GM18858 (cell line): ENCODE results near the gene DGKQ.

Experiments used
- ATAC-seq: cut with Tn5 transposase; IDR thresholded peaks from one replicate; pipeline ENCODE4 v1.9.1; 2021; ENCODE audit not compliant: unreplicated experiment

DGKQ gene

GRCh38 chr4:962231-963208 is 10.8 kb downstream of the DGKQ start:
- ATAC-seq, result no peak

- no peak for ATAC-seq
These were observed 11.8 kb downstream of the DGKQ start for GRCh38 chr4:961351-962230.

GRCh38 chr4:960636-961350 is 12.6 kb downstream of the DGKQ start:
- no peak for ATAC-seq

- no peak for ATAC-seq
These were observed 13.2 kb downstream of the DGKQ start for GRCh38 chr4:960140-960635.

GRCh38 chr4:959338-960139 is 13.8 kb downstream of the DGKQ start:
- ATAC-seq, result no peak

GRCh38 chr4:958696-959337 is 14.6 kb downstream of the DGKQ start:
- no peak for ATAC-seq

GRCh38 chr4:958314-958665 is 15.1 kb downstream of the DGKQ start:
- no peak for ATAC-seq

GRCh38 chr4:957581-958313 is 15.6 kb downstream of the DGKQ start:
- no peak for ATAC-seq

GRCh38 chr4:957231-957580 is 16.2 kb downstream of the DGKQ start:
- ATAC-seq, result no peak

- no peak for ATAC-seq
These were observed 16.7 kb downstream of the DGKQ start for GRCh38 chr4:956531-957230.

GRCh38 chr4:955931-956381 is 17.4 kb downstream of the DGKQ start:
- ATAC-seq, result no peak

GRCh38 chr4:955161-955921 is 18.0 kb downstream of the DGKQ start:
- no peak for ATAC-seq

GRCh38 chr4:954211-955020 is 19.0 kb downstream of the DGKQ start:
- no peak for ATAC-seq

- no peak for ATAC-seq
These were observed 19.8 kb downstream of the DGKQ start for GRCh38 chr4:953574-953915.

GRCh38 chr4:952881-953573 is 20.3 kb downstream of the DGKQ start:
- no peak for ATAC-seq
